GM23338 (cell line): ENCODE data around the gene ADCY5. TPM values are rescaled to one million over a fixed set of nuclear protein-coding genes. Genes with fewer than 3 reads are reported as not detected.

Experiments
- ATAC-seq: fragments of 200-7000 bp; cut with Tn5 transposase; 3 replicates; pipeline ENCODE4 v1.9.1; 2020
- DNase-seq: peaks from one replicate; pipeline ENCODE4 v3.0.0-alpha.2; 2015; ENCODE audit warnings: low spot score
- H2AFZ ChIP-seq: fragments of 200-600 bp; sonication (generic); 2 replicates; pipeline ENCODE4 v1.8.0; 2016; ENCODE audit warnings: antibody characterized with exemption, mild to moderate bottlenecking, moderate library complexity
- H3F3A ChIP-seq: fragments of 200-600 bp; sonication (generic); replicated peaks from 2 replicates; pipeline ENCODE4 v1.8.0; 2017; ENCODE audit warnings: antibody characterized with exemption, mixed run types, low read depth
- H3K27ac ChIP-seq: fragments of 200-600 bp; sonication (generic); 2 replicates; pipeline ENCODE4 v1.6.1; 2016; ENCODE audit warnings: low read depth
- H3K27me3 ChIP-seq: fragments of 200-600 bp; sonication (generic); 2 replicates; pipeline ENCODE4 v1.8.0; 2016; ENCODE audit warnings: mild to moderate bottlenecking, mixed run types, moderate library complexity; ENCODE audit not compliant: insufficient read depth
- H3K36me3 ChIP-seq: fragments of 200-600 bp; sonication (generic); 2 replicates; pipeline ENCODE4 v1.8.0; 2016; ENCODE audit warnings: mild to moderate bottlenecking; ENCODE audit not compliant: insufficient read depth
- H3K4me1 ChIP-seq: fragments of 200-600 bp; sonication (generic); 2 replicates; pipeline ENCODE4 v1.8.0; 2016; ENCODE audit warnings: mild to moderate bottlenecking, moderate library complexity; ENCODE audit not compliant: insufficient read depth
- H3K4me2 ChIP-seq: fragments of 200-600 bp; sonication (generic); 2 replicates; pipeline ENCODE4 v1.7.1; 2017; ENCODE audit warnings: mixed run types
- H3K4me3 ChIP-seq: fragments of 200-600 bp; sonication (generic); 2 replicates; pipeline ENCODE4 v1.6.1; 2016; ENCODE audit warnings: mixed run types
- H3K79me2 ChIP-seq: fragments of 200-600 bp; sonication (generic); replicated peaks from 2 replicates; pipeline ENCODE4 v1.8.0; 2017; ENCODE audit warnings: mild to moderate bottlenecking; ENCODE audit not compliant: insufficient read depth
- H3K9me2 ChIP-seq: fragments of 200-600 bp; sonication (generic); 2 replicates; pipeline ENCODE4 v1.8.0; 2017; ENCODE audit not compliant: insufficient read depth
- H4K20me1 ChIP-seq: fragments of 200-600 bp; sonication (generic); replicated peaks from 2 replicates; pipeline ENCODE4 v1.8.0; 2017; ENCODE audit warnings: mild to moderate bottlenecking; ENCODE audit not compliant: insufficient read depth
- H3K27ac Mint-ChIP-seq: 2 replicates; pipeline ENCODE4 v1.8.0; 2020; ENCODE audit warnings: inconsistent platforms, mild to moderate bottlenecking, moderate library complexity, mixed read lengths
- H3K27me3 Mint-ChIP-seq: 3 replicates; pipeline ENCODE4 v1.8.0; 2022; ENCODE audit warnings: low read depth, mild to moderate bottlenecking, moderate library complexity, mixed read lengths, inconsistent platforms; ENCODE audit not compliant: insufficient read depth, poor library complexity
- H3K36me3 Mint-ChIP-seq: 3 replicates; pipeline ENCODE4 v1.8.0; 2021; ENCODE audit warnings: low read depth, mild to moderate bottlenecking, inconsistent platforms, moderate library complexity, mixed read lengths
- H3K4me1 Mint-ChIP-seq: 3 replicates; pipeline ENCODE4 v1.8.0; 2020; ENCODE audit warnings: mild to moderate bottlenecking, inconsistent platforms, mixed read lengths
- H3K4me3 Mint-ChIP-seq: 3 replicates; pipeline ENCODE4 v1.8.0; 2021; ENCODE audit warnings: moderate library complexity, mild to moderate bottlenecking, inconsistent platforms, mixed read lengths
- H3K9me3 Mint-ChIP-seq: 3 replicates; pipeline ENCODE4 v1.8.0; 2020; ENCODE audit warnings: moderate library complexity, mild to moderate bottlenecking, inconsistent platforms, mixed read lengths
- CREB1 ChIP-seq: fragments of 250-450 bp; sonication (Bioruptor Pico); IDR thresholded peaks from 2 replicates; pipeline ENCODE4 v1.5.0; 2020; ENCODE audit warnings: low read depth, mild to moderate bottlenecking, moderate library complexity
- CTCF ChIP-seq, 2 experiments: fragments of 200-600 bp in 1 of 2; sonication (generic) in 1 of 2; conservative IDR thresholded peaks; 2 replicates each; pipeline versions ENCODE4 v1.5.1 to v1.6.1; 2016 to 2017; ENCODE audit warnings: antibody characterized with exemption in 2 of 2, low read depth in 2 of 2, mild to moderate bottlenecking in 2 of 2, moderate library complexity in 1 of 2
- EZH2 ChIP-seq: fragments of 200-600 bp; sonication (generic); IDR thresholded peaks from one replicate; pipeline ENCODE4 v1.8.0; 2017; ENCODE audit warnings: antibody characterized with exemption, mild to moderate bottlenecking, low read depth; ENCODE audit not compliant: unreplicated experiment
- EZH2phosphoT487 ChIP-seq: fragments of 200-600 bp; sonication (generic); IDR thresholded peaks from one replicate; pipeline ENCODE4 v1.8.1; 2018; ENCODE audit warnings: antibody characterized with exemption; ENCODE audit not compliant: unreplicated experiment
- JUNB ChIP-seq: IDR thresholded peaks from one replicate; pipeline ENCODE4 v1.6.1; 2016; ENCODE audit warnings: antibody characterized with exemption; ENCODE audit not compliant: unreplicated experiment
- NANOG ChIP-seq: IDR thresholded peaks from 2 replicates; pipeline ENCODE4 v1.6.1; 2016; ENCODE audit warnings: antibody characterized with exemption, borderline replicate concordance
- POLR2AphosphoS5 ChIP-seq: IDR thresholded peaks from 2 replicates; pipeline ENCODE4 v1.6.1; 2016; ENCODE audit warnings: antibody characterized with exemption, low read depth
- REST ChIP-seq: IDR thresholded peaks from one replicate; pipeline ENCODE4 v1.6.1; 2018; ENCODE audit warnings: antibody characterized with exemption; ENCODE audit not compliant: unreplicated experiment
- STAT1 ChIP-seq: IDR thresholded peaks from one replicate; pipeline ENCODE4 v1.6.1; 2016; ENCODE audit warnings: antibody characterized with exemption; ENCODE audit not compliant: unreplicated experiment
- ZNF114 ChIP-seq: fragments of 250-450 bp; sonication (Bioruptor Pico); IDR thresholded peaks from 2 replicates; pipeline ENCODE4 v1.5.0; 2020; ENCODE audit warnings: mild to moderate bottlenecking, moderate library complexity
- ZNF331 ChIP-seq: fragments of 250-450 bp; sonication (Bioruptor Pico); IDR thresholded peaks from 2 replicates; pipeline ENCODE4 v1.5.0; 2020; ENCODE audit warnings: low read depth, mild to moderate bottlenecking, moderate library complexity
- ZNF462 ChIP-seq: fragments of 250-450 bp; sonication (Bioruptor Pico); IDR thresholded peaks from 2 replicates; pipeline ENCODE4 v1.5.0; 2020; ENCODE audit warnings: mild to moderate bottlenecking, moderate library complexity
- polyA plus RNA-seq: library from polyadenylated mRNA; unstranded; fragments of >200 nt; fragmentation: Nextera tagmentation; extraction: Ambion mirVana; gene quantifications from 2 replicates; pipeline ENCODE4 v1.2.1, GENCODE V29; 2016
- total RNA-seq: library from RNA; depleted of rRNA; stranded (reverse); fragments of >200 nt; shearing (Covaris generic); gene quantifications from 2 replicates; pipeline ENCODE4 v1.2.3, GENCODE V29; 2014
- TF ChIP-seq, protein P1 (sequence below): IDR thresholded peaks from 2 replicates; pipeline ENCODE4 v1.6.1; 2016; ENCODE audit warnings: antibody characterized with exemption

Gene ADCY5
- total and polyA plus RNA-seq, 2 experiments from 2014 or later, result 3.5 to 10.2 TPM

GRCh38 chr3:123384256-123384655 lies 64.6 kb downstream of the ADCY5 start:
- Histone ChIP-seq H3K4me2 (no peak overlapping the region), H3K9me2 (no peaks in the 10 kb centered on the region; the same call in 1 of the 2 replicates), H3K4me1 (peaks cover 9% of the 10 kb centered on the region), H3K27me3 (no peaks in the 10 kb centered on the region), H3K4me3 (no peak overlapping the region), H3K36me3 (no peaks in the 10 kb centered on the region), H3K27ac (no peak overlapping the region), H4K20me1 (no peaks in the 10 kb centered on the region), H3F3A (no peaks in the 10 kb centered on the region), H2AFZ (no peak overlapping the region), H3K79me2 (no peaks in the 10 kb centered on the region)
- 0 out of 2 replicates have a peak overlapping the region, but pooled peaks have one; percentile 3 for H3K27ac Mint-ChIP-seq
- H3K9me3 Mint-ChIP-seq, result no peaks in the 10 kb centered on the region
- TF ChIP-seq NANOG (no peak), JUNB (no peak), ZNF331 (CRISPR knock-in tag) (no peak), ZNF114 (CRISPR knock-in tag) (no peak), STAT1 (no peak), EZH2 (no peak), REST (no peak), CREB1 (CRISPR knock-in tag) (no peak), ZNF462 (CRISPR knock-in tag) (no peak), POLR2AphosphoS5 (no peak), EZH2phosphoT487 (no peak), CTCF (conservative IDR thresholded peaks at IDR 0.05; ENCODE audit: low read depth in 2 of 2) (no peak)
- TF ChIP-seq, protein P1, sequence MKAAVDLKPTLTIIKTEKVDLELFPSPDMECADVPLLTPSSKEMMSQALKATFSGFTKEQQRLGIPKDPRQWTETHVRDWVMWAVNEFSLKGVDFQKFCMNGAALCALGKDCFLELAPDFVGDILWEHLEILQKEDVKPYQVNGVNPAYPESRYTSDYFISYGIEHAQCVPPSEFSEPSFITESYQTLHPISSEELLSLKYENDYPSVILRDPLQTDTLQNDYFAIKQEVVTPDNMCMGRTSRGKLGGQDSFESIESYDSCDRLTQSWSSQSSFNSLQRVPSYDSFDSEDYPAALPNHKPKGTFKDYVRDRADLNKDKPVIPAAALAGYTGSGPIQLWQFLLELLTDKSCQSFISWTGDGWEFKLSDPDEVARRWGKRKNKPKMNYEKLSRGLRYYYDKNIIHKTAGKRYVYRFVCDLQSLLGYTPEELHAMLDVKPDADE, result no peak
- peaks cover 6% of the 10 kb centered on the region for H3K27me3 Mint-ChIP-seq
- no peaks in the 10 kb centered on the region for H3K36me3 Mint-ChIP-seq
- DNase-seq (no peak), ATAC-seq (no peak)
- peaks cover 39% of the 10 kb centered on the region for H3K4me1 Mint-ChIP-seq
- no peak overlapping the region for H3K4me3 Mint-ChIP-seq
